WTC11 (cell line): Measurements from ENCODE around the gene HBE1. TPM values are rescaled to one million over a fixed set of nuclear protein-coding genes. Genes with fewer than 3 reads are reported as not detected.

Experiments used
- FOXP1 ChIP-seq: sonication (generic); formaldehyde crosslinking; IDR thresholded peaks from 2 replicates; pipeline ENCODE4 v1.8.0; 2022; ENCODE audit warnings: missing genetic modification reagents, mild to moderate bottlenecking, moderate library complexity, borderline replicate concordance
- total RNA-seq: library from RNA; stranded (reverse); gene quantifications from 3 replicates; pipeline ENCODE4 v1.2.3, GENCODE V29; 2021

HBE1 gene
- total RNA-seq, 1 experiment from 2014 or later, result 3.1 TPM

- TF ChIP-seq FOXP1 (CRISPR knock-in tag), result no peak
Measured at GRCh38 chr11:5223146-5223545, 46.6 kb downstream of the HBE1 start (continued).

Other genes with a start within 250 kb of the HBE1 start
- gene OR52J3, start 223.4 kb downstream of the HBE1 start, total RNA-seq, result not detected in 3 replicates
- not detected in 3 replicates for gene OR52E2, start 210.3 kb downstream of the HBE1 start, total RNA-seq
- not detected in 3 replicates for gene OR52E1, start 200.4 kb downstream of the HBE1 start, total RNA-seq
- 0.07 to 0.11 TPM in 2 of 3 replicates, not detected in the other for gene OR52A5, start 131.6 kb downstream of the HBE1 start, total RNA-seq
- 3.7 to 5.4 TPM (median 4.4 TPM) in 3 replicates for gene OR52A1, start 115.2 kb downstream of the HBE1 start, total RNA-seq
- gene OR51V1, start 69.3 kb downstream of the HBE1 start, total RNA-seq, result not detected in 3 replicates
- 0.34 TPM in 1 of 3 replicates, not detected in the others for gene HBB, start 42.9 kb downstream of the HBE1 start, total RNA-seq
- not detected in 3 replicates for gene HBD, start 35.5 kb downstream of the HBE1 start, total RNA-seq
- 1.5 to 3.4 TPM (median 2.7 TPM) in 3 replicates for gene HBG1, start 20.1 kb downstream of the HBE1 start, total RNA-seq
- 5.1 to 8.7 TPM (median 6.5 TPM) in 3 replicates for gene HBG2, start 15.2 kb downstream of the HBE1 start, total RNA-seq
- gene OR51B4, start 32.0 kb upstream of the HBE1 start, total RNA-seq, result not detected in 3 replicates
- gene OR51B2, start 54.4 kb upstream of the HBE1 start, total RNA-seq, result not detected in 3 replicates
- 0.26 to 0.37 TPM in 2 of 3 replicates, not detected in the other for gene OR51B5, start 73.6 kb upstream of the HBE1 start, total RNA-seq
- not detected in 3 replicates for gene OR51B6, start 81.6 kb upstream of the HBE1 start, total RNA-seq
- gene OR51M1, start 113.9 kb upstream of the HBE1 start, total RNA-seq, result 0.05 TPM in 1 of 3 replicates, not detected in the others
- not detected in 3 replicates for gene OR51Q1, start 152.2 kb upstream of the HBE1 start, total RNA-seq
- gene OR51I1, start 171.6 kb upstream of the HBE1 start, total RNA-seq, result not detected in 3 replicates
- gene OR51I2, start 179.4 kb upstream of the HBE1 start, total RNA-seq, result not detected in 3 replicates
- not detected in 3 replicates for gene OR52D1, start 218.7 kb upstream of the HBE1 start, total RNA-seq
- gene UBQLN3, start 240.0 kb upstream of the HBE1 start, total RNA-seq, result not detected in 3 replicates
- gene UBQLNL, start 246.8 kb upstream of the HBE1 start, total RNA-seq, result 0.14 to 0.24 TPM in 2 of 3 replicates, not detected in the other